GM23248 (cell line): ENCODE data around the gene STK33.

ENCODE experiments used
- EZH2 ChIP-seq: fragments of 200-600 bp; sonication (generic); IDR thresholded peaks from 2 replicates; pipeline ENCODE4 v1.6.1; 2018; ENCODE audit warnings: antibody characterized with exemption, mild to moderate bottlenecking; ENCODE audit not compliant: insufficient read depth, poor library complexity, severe bottlenecking
- EZH2phosphoT487 ChIP-seq: fragments of 200-600 bp; sonication (generic); IDR thresholded peaks from 2 replicates; pipeline ENCODE4 v1.6.1; 2018; ENCODE audit warnings: antibody characterized with exemption, moderate library complexity, mild to moderate bottlenecking, low read depth; ENCODE audit not compliant: insufficient read depth

DNA sequence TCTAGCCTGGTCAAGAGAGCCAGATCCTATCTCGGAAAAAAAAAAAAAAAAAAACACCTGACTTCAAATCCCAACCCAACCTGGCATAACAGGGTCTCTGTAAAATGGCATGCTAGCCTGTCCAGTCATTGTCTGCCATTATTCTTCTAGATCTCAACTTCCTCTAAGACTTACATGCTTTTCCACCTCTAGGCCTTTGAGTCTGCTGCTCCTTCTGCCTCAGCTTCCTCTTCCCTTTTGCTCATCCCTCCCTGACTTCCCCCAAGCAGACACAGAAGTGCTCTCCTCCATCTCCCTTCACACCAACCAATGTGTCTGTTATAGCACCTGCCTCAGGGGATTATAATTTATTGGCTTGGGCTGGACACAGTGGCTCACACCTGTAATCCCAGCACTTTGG, 7.8 kb downstream of the STK33 start:
- TF ChIP-seq EZH2 (no peak), EZH2phosphoT487 (no peak)
